ENCODE measurements around the gene CCDC187.

GRCh38 chr9:136282272-136282861 is 21.5 kb downstream of the CCDC187 start:
- TF ChIP-seq, protein P1, sequence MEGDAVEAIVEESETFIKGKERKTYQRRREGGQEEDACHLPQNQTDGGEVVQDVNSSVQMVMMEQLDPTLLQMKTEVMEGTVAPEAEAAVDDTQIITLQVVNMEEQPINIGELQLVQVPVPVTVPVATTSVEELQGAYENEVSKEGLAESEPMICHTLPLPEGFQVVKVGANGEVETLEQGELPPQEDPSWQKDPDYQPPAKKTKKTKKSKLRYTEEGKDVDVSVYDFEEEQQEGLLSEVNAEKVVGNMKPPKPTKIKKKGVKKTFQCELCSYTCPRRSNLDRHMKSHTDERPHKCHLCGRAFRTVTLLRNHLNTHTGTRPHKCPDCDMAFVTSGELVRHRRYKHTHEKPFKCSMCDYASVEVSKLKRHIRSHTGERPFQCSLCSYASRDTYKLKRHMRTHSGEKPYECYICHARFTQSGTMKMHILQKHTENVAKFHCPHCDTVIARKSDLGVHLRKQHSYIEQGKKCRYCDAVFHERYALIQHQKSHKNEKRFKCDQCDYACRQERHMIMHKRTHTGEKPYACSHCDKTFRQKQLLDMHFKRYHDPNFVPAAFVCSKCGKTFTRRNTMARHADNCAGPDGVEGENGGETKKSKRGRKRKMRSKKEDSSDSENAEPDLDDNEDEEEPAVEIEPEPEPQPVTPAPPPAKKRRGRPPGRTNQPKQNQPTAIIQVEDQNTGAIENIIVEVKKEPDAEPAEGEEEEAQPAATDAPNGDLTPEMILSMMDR (IDR thresholded peaks at IDR 0.05), result no peak
- TF ChIP-seq POLR2A (IDR thresholded peaks at IDR 0.05), result no peak
- no peak for TF ChIP-seq EP300 (IDR thresholded peaks at IDR 0.05)
- no peak for TF ChIP-seq POLR2AphosphoS5 (IDR thresholded peaks at IDR 0.05)
